ENCODE measurements around the gene NCBP2L.

- TF ChIP-seq CTCF (IDR thresholded peaks at IDR 0.05) (no peak), POLR2A (IDR thresholded peaks at IDR 0.05) (no peak)
These were observed 33.5 kb upstream of the NCBP2L start for GRCh38 chrX:107743995-107744394.

Data from testis (tissue), 2 donors.